ENCODE results near the gene SLC6A13. TPM values are rescaled to one million over a fixed set of nuclear protein-coding genes. Genes with fewer than 3 reads are reported as not detected.

The SLC6A13 gene
- total and polyA plus RNA-seq, 2 of the 8 experiments (the other 6 are each of a cell fraction or from before 2014, with no cell fraction given): 0.03 TPM; not detected in 1

DNA sequence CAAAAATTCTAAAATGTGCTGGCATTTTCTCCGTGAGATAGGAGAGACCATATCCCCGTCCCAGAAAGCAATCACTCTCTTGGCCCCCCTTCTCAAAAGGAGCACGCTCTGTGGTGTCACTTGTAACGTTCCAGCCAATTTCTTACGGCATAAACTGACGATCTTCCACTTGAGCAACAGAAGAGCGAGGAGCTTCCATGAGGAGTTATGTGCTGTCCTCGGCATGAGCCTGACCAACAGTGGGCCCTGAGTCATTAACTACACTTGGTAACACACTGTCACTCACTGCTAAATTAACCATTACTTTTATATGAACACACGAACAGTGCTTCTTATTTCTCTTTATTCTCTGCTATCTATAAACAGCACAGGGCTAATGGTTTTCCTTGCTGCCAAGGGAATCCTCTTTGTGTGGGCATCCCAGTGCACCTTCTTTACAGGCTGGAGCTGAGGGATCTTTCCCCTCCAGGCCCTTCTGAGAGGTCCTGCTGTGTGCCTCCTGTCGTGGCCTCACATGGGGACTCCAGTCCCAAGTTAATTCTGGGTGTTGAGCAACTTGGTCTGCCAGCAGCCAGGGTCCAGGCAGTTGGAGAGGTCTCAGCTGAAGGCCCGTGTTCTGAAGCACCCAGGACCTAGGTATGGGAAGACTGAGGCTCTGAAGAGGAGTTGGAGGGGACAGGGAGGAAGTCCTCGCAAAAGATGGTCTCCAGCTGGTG lies 9.4 kb downstream of the SLC6A13 start:
- no peak for DNase-seq (ENCODE audit: low read depth in 1 of 2, low spot score in 2 of 2)
- no peak overlapping the region for H3K4ac ChIP-seq (replicated peaks; ENCODE audit: insufficient read length, low read depth, low read length)
- H2BK12ac ChIP-seq (ENCODE audit: low read depth, low read length): no peak overlapping the region

More for the DNA sequence above, 9.4 kb downstream of the SLC6A13 start:
- no peak for TF ChIP-seq CREB1 (IDR thresholded peaks at IDR 0.05)
- no peak for TF ChIP-seq GABPA (IDR thresholded peaks at IDR 0.05; ENCODE audit: borderline replicate concordance, insufficient read depth, low read length)
- no peak for TF ChIP-seq RFX5 (IDR thresholded peaks at IDR 0.05; ENCODE audit: borderline replicate concordance, low read depth, low read length)
- TF ChIP-seq JUN (IDR thresholded peaks at IDR 0.05; ENCODE audit: low read depth, low read length): no peak
- TF ChIP-seq TBP (IDR thresholded peaks at IDR 0.05; ENCODE audit: low read depth, low read length): no peak
- Histone ChIP-seq H3K27ac (ENCODE audit: low read depth, low read length) (no peak overlapping the region), H3K4me3 (ENCODE audit: extremely low read depth in 1 of 4, insufficient read depth in 2 of 4, low read depth in 3 of 4, low read length in 4 of 4) (no peak overlapping the region), H3K36me3 (ENCODE audit: control insufficient read depth in 2 of 4, insufficient read depth in 4 of 4, low read length in 3 of 4) (no peaks in the 10 kb centered on the region), H3K4me2 (ENCODE audit: insufficient read depth in 1 of 2, low read depth in 2 of 2, low read length in 2 of 2) (no peak overlapping the region), H3K56ac (replicated peaks; ENCODE audit: insufficient read length, low read depth, low read length) (no peak overlapping the region), H3K79me1 (ENCODE audit: low read depth, low read length) (no peaks in the 10 kb centered on the region), H4K8ac (ENCODE audit: extremely low read depth, insufficient read depth, low read length) (no peak overlapping the region), H3K27me3 (replicated peaks in 1 of 4; ENCODE audit: control insufficient read depth in 3 of 4, extremely low read depth in 1 of 4, insufficient read depth in 3 of 4, low read length in 3 of 4) (0 out of 7 replicates have a peak, but pooled peaks cover 0 to 5% (median 0%) of the 10 kb centered on the region in 4 experiments), H4K91ac (replicated peaks; ENCODE audit: insufficient read length, low read length) (no peak overlapping the region), H3K9me3 (ENCODE audit: insufficient read depth in 2 of 2, low read depth in 1 of 2, low read length in 1 of 2) (no peaks in the 10 kb centered on the region), H3K14ac (ENCODE audit: insufficient read length) (no peak overlapping the region), H3K9ac (replicated peaks in 1 of 4; ENCODE audit: extremely low read depth in 1 of 4, low read depth in 3 of 4, low read length in 3 of 4) (no peak overlapping the region), H4K20me1 (replicated peaks in 1 of 2; ENCODE audit: control insufficient read depth in 1 of 2, insufficient read depth in 2 of 2, low read length in 2 of 2) (no peaks in the 10 kb centered on the region), H3K23ac (ENCODE audit: insufficient read length) (no peak overlapping the region), H2AK5ac (ENCODE audit: low read depth, low read length) (no peak overlapping the region), H3K4me1 (replicated peaks in 1 of 4; ENCODE audit: control insufficient read depth in 3 of 4, insufficient read depth in 4 of 4, low read length in 3 of 4) (no peaks in the 10 kb centered on the region), H2BK5ac (ENCODE audit: low read depth, low read length) (no peak overlapping the region), H4K5ac (ENCODE audit: insufficient read length, low read depth, low read length) (no peak overlapping the region), H3K79me2 (ENCODE audit: control insufficient read depth in 1 of 2, insufficient read depth in 2 of 2, low read length in 2 of 2) (no peaks in the 10 kb centered on the region), H2AFZ (ENCODE audit: low read length) (no peak overlapping the region), H2BK20ac (ENCODE audit: low read length) (no peak overlapping the region), H2BK120ac (replicated peaks; ENCODE audit: low read depth, low read length) (no peak overlapping the region), H3K23me2 (ENCODE audit: low read depth, low read length) (no peaks in the 10 kb centered on the region), H2BK15ac (ENCODE audit: low read length) (no peak overlapping the region), H3K18ac (ENCODE audit: extremely low read depth, low read length) (no peak overlapping the region)
- ChIA-PET CTCF (ENCODE audit: partially characterized antibody) (interaction anchor here (1.0 to 3.5 kb wide), 5 partner anchors 13 to 51 kb away, joined by 3 to 21 read pairs (median 4); no protein-coding TSS in a partner anchor), POLR2A (ENCODE audit: partially characterized antibody) (no interaction called here)
- FAIRE-seq: no peak
- WGBS, 2 experiments (ENCODE audit: extremely low coverage in 1 of 2, insufficient coverage in 1 of 2, insufficient read length in 1 of 2, insufficient replicate concordance in 2 of 2, low coverage in 1 of 2, low lambda C conversion rate in 2 of 2, missing lambda C conversion rate in 1 of 2): 94% methylated on average over 12 of the region's 12 CpGs; no CpG with 5 or more reads in 1 of the 2 experiments
